ENCODE measurements around the gene CDH13.

DNA sequence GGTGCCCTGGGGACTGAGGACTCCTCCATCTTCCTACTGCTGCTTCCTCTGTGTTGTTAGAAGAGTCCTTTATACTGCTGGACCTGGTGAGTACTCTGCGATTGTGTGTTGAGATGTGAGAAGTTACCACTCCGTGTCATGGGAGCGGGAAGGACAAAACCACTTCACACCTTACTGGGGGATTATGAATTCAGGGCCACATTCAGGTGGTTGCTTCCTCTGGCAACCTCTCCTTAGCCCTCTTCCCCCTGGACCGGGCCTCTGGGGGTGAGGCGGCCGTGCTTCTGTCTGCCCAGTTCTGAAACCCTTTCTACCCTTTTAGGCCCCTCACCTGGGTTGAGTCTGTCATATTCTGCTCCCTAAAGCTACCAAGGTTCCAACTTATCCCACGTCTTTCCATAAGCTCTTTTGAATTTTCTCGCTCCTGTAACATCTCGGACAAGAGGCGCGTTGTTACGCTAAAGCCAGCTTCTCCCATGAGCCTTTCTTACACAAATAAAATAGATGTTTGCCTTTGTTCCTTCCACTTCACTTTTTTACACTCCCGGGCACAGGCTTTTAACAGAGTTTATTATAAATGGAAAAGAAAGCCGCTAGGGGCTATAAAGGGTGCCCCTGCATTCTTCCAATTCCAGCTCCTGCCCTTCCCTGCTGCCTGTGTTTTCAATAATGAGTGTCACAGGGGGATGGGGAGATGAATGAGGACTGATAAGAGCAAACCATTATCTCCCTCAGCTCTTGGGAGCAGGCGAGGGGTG, 20.7 kb upstream of the CDH13 start:
- TF ChIP-seq, protein P1, sequence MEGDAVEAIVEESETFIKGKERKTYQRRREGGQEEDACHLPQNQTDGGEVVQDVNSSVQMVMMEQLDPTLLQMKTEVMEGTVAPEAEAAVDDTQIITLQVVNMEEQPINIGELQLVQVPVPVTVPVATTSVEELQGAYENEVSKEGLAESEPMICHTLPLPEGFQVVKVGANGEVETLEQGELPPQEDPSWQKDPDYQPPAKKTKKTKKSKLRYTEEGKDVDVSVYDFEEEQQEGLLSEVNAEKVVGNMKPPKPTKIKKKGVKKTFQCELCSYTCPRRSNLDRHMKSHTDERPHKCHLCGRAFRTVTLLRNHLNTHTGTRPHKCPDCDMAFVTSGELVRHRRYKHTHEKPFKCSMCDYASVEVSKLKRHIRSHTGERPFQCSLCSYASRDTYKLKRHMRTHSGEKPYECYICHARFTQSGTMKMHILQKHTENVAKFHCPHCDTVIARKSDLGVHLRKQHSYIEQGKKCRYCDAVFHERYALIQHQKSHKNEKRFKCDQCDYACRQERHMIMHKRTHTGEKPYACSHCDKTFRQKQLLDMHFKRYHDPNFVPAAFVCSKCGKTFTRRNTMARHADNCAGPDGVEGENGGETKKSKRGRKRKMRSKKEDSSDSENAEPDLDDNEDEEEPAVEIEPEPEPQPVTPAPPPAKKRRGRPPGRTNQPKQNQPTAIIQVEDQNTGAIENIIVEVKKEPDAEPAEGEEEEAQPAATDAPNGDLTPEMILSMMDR (IDR thresholded peaks at IDR 0.05) = no peak
- no peak for TF ChIP-seq EP300 (IDR thresholded peaks at IDR 0.05)
